ENCODE data around the gene ACER1. TPM values are rescaled to one million over a fixed set of nuclear protein-coding genes. Genes with fewer than 3 reads are reported as not detected.

ACER1 gene
- total and polyA plus RNA-seq, 2 of the 13 experiments (the other 11 are each of a cell fraction or from before 2014, with no cell fraction given) = not detected

DNA sequence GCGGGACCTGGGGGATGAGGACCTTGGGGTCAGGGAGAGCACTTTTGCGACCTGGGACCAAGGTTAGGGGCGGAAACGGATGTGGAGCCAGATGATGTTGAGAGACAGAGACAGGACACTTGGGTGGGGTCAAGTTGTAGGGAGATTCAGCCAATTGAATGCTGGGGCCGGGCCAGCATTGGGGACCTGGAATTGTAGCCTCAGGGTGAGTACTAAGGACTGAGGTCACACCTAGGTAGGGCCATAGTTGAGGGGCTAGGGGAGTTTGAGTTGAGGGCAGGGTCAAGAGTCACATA, 40.3 kb upstream of the ACER1 start (continued):
- TF ChIP-seq GABPA (IDR thresholded peaks at IDR 0.05; ENCODE audit: low read depth, low read length) (no peak), GABPA (CRISPR knock-in tag; IDR thresholded peaks at IDR 0.05; ENCODE audit: low read depth) (0 out of 2 replicates have a peak, but pooled peaks have one; percentile 2), HOXA3 (CRISPR knock-in tag; IDR thresholded peaks at IDR 0.05) (0 out of 2 replicates have a peak, but pooled peaks have one; percentile 24), PAWR (CRISPR knock-in tag; IDR thresholded peaks at IDR 0.05; ENCODE audit: borderline replicate concordance) (no peak), ATF7-NPFF (CRISPR knock-in tag; IDR thresholded peaks at IDR 0.05; ENCODE audit: low read depth) (no peak)
- TF ChIP-seq, protein P1, sequence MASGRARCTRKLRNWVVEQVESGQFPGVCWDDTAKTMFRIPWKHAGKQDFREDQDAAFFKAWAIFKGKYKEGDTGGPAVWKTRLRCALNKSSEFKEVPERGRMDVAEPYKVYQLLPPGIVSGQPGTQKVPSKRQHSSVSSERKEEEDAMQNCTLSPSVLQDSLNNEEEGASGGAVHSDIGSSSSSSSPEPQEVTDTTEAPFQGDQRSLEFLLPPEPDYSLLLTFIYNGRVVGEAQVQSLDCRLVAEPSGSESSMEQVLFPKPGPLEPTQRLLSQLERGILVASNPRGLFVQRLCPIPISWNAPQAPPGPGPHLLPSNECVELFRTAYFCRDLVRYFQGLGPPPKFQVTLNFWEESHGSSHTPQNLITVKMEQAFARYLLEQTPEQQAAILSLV (CRISPR knock-in tag; IDR thresholded peaks at IDR 0.05; ENCODE audit: borderline replicate concordance) = 0 out of 2 replicates have a peak, but pooled peaks have one; percentile 30

DNA sequence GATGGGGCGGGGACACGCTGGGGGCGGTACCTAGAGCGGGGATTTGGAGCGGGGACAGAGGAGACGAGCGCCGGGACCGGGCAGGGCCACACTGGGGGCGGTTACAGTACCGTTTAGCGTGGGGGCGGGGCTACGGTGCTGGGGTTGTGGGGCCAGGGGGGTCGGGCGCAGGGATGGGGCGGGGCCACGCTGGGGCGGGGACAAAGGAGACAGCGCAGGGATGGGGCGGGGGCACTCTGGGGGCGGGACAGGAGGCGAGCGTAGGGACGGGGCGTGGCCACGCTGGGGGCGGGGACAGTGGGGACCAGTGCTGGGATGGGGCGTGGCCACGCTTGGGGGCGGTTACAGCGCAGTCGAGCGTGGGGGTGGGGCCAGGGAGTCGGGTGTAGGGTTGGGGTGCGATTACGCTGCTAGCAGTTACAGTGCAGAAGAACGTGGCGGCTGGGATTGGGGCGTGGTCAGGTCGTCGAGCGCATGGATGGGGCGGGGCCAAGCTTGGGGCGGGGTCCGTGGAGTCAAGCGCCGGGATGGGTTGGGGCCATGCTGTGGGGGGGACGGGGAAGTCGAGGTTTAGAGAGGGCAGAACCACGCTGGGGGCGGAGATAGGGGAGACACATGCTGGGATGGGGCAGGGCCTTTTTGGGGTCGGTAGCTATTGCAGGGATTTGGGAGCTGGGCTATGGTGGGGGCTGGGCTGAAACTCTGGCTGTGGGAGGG, 39.8 kb upstream of the ACER1 start:
- FAIRE-seq (no peak), ATAC-seq (peak; percentile 74), DNase-seq (ENCODE audit: low spot score) (peak; percentile 88)
- no peaks in the 10 kb centered on the region for H3K9me3 ChIP-seq (ENCODE audit: low read length)
- H4K20me1 ChIP-seq (ENCODE audit: insufficient read depth, low read length) = no peaks in the 10 kb centered on the region
- H3K4me2 ChIP-seq (ENCODE audit: low read depth, low read length) = peak overlapping the region; percentile 74
- H3K79me2 ChIP-seq (ENCODE audit: insufficient read depth, low read length) = no peaks in the 10 kb centered on the region
- H2AFZ ChIP-seq (ENCODE audit: low read length) = no peak overlapping the region
- WGBS (ENCODE audit: low lambda C conversion rate) = 6% methylated on average over 23 of the region's 53 CpGs
- H3K9ac ChIP-seq (ENCODE audit: insufficient read depth, low read depth, low read length) = peak overlapping the region; percentile 98
- H3K36me3 ChIP-seq (replicated peaks in 1 of 2; ENCODE audit: control insufficient read depth in 1 of 2, insufficient read depth in 2 of 2, low read length in 2 of 2) = peaks cover 6 to 12% of the 10 kb centered on the region in 2 experiments; a peak in 3 of 5 replicates
- in situ Hi-C loops (cut with HindIII; ENCODE audit: extremely low pct_ligation_motif_present, low pct_unique_long_range_greater_than_20kb) = no loop called here
- no peaks in the 10 kb centered on the region for H3K27me3 ChIP-seq (ENCODE audit: control insufficient read depth in 1 of 2, insufficient read depth in 2 of 2, low read length in 2 of 2)
- intact Hi-C loops (cut with micrococcal nuclease; ENCODE audit: unreplicated experiment) = no loop called here
- peak overlapping the region; percentile 88 to 98 (median 89) for H3K4me3 ChIP-seq (replicated peaks in 1 of 3; ENCODE audit: insufficient read depth in 1 of 3, low read depth in 2 of 3, low read length in 3 of 3)
- H3K27ac ChIP-seq (ENCODE audit: extremely low read length, insufficient read depth, low read length) = peak overlapping the region; percentile 100
- ChIA-PET CTCF (ENCODE audit: low intra/inter-chr PET ratio, low total read pairs) (no interaction called here), POLR2A (interaction anchor here (0.7 to 4.3 kb wide), 13 partner anchors 11 to 696 kb away, joined by 3 to 80 read pairs (median 4); partner anchors contain the start of genes CLPP, GTF2F1, KHSRP and SLC25A23)
- H3K4me1 ChIP-seq (ENCODE audit: insufficient read depth, low read length) = peaks cover 14% of the 10 kb centered on the region
- no TSS peak for BruUV-seq (replicated peaks)
- no peak for TF ChIP-seq ZNF143 (CRISPR knock-in tag; IDR thresholded peaks at IDR 0.05)
- no peak for TF ChIP-seq GFI1 (CRISPR knock-in tag; IDR thresholded peaks at IDR 0.05; ENCODE audit: borderline replicate concordance)
- no peak for TF ChIP-seq ZNF776 (CRISPR knock-in tag; IDR thresholded peaks at IDR 0.05)
- no peak; the same call in 1 of the 2 replicates for TF ChIP-seq HOXA3 (CRISPR knock-in tag; IDR thresholded peaks at IDR 0.05)
- TF ChIP-seq ZBTB7A (CRISPR knock-in tag; IDR thresholded peaks at IDR 0.05) = no peak
- no peak for TF ChIP-seq PHF8 (CRISPR knock-in tag; IDR thresholded peaks at IDR 0.05)
- no peak for TF ChIP-seq ZZZ3 (CRISPR knock-in tag; IDR thresholded peaks at IDR 0.05; ENCODE audit: borderline replicate concordance)
- no peak for TF ChIP-seq KLF6 (CRISPR knock-in tag; IDR thresholded peaks at IDR 0.05)
- TF ChIP-seq RXRB (CRISPR knock-in tag; IDR thresholded peaks at IDR 0.05; ENCODE audit: borderline replicate concordance) = no peak
- TF ChIP-seq ZNF121 (CRISPR knock-in tag; IDR thresholded peaks at IDR 0.05) = no peak
- TF ChIP-seq, protein P2, sequence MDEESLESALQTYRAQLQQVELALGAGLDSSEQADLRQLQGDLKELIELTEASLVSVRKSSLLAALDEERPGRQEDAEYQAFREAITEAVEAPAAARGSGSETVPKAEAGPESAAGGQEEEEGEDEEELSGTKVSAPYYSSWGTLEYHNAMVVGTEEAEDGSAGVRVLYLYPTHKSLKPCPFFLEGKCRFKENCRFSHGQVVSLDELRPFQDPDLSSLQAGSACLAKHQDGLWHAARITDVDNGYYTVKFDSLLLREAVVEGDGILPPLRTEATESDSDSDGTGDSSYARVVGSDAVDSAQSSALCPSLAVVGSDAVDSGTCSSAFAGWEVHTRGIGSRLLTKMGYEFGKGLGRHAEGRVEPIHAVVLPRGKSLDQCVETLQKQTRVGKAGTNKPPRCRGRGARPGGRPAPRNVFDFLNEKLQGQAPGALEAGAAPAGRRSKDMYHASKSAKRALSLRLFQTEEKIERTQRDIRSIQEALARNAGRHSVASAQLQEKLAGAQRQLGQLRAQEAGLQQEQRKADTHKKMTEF (CRISPR knock-in tag; IDR thresholded peaks at IDR 0.05) = no peak
- 0 out of 2 replicates have a peak, but pooled peaks have one; percentile 34 for TF ChIP-seq ZNF30 (CRISPR knock-in tag; IDR thresholded peaks at IDR 0.05)
- TF ChIP-seq ZNF788 (CRISPR knock-in tag; IDR thresholded peaks at IDR 0.05; ENCODE audit: borderline replicate concordance) = 0 out of 2 replicates have a peak, but pooled peaks have one; percentile 2
- no peak for TF ChIP-seq ZNF33A (CRISPR knock-in tag; IDR thresholded peaks at IDR 0.05; ENCODE audit: borderline replicate concordance)
- TF ChIP-seq PTBP1 (IDR thresholded peaks at IDR 0.05; ENCODE audit: low read depth, low read length, poor library complexity, severe bottlenecking) = no peak
- TF ChIP-seq, protein P3, sequence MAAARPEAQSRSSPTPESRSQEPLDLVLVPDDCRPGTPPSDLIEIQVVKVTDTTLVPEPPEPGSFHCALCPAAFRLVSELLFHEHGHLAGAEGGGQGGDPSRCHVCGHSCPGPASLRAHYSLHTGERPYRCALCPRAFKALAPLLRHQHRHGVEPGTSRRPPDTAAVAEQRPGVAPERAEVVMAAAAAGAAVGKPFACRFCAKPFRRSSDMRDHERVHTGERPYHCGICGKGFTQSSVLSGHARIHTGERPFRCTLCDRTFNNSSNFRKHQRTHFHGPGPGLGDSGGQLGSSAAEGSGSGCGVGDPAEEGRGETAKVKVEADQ (CRISPR knock-in tag; IDR thresholded peaks at IDR 0.05; ENCODE audit: borderline replicate concordance) = no peak
